Cortex of kidney (tissue), 1 donor: ENCODE data around the gene ATPAF2.
A peak's percentile ranks its signal among the peaks of the same experiment; 100 is the strongest.

Experiments used
- DNase-seq: peaks from one replicate; lab custom pipeline; 2025; lab: John Stamatoyannopoulos, UW

Gene ATPAF2

DNA sequence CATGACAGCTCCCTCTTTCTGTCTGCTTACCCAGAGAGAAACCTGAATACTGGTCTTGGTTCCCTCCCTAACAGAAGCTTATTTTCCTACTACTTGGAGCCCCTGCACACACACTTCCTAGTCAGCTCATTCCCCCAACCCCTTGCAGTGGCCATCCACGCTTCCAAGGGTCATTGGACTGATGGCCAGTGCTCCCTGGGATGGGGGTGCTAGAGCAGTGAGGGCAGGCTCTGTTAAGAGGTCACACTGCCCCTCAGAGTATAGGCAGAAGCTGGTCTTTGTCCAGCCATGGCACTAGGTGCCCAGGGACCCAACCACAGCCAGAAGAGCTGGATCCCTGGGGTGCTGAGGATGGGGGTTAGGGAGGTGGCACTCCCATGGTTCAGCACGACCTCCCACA is 53.8 kb downstream of the ATPAF2 start:
- DNase-seq, result no peak

DNA sequence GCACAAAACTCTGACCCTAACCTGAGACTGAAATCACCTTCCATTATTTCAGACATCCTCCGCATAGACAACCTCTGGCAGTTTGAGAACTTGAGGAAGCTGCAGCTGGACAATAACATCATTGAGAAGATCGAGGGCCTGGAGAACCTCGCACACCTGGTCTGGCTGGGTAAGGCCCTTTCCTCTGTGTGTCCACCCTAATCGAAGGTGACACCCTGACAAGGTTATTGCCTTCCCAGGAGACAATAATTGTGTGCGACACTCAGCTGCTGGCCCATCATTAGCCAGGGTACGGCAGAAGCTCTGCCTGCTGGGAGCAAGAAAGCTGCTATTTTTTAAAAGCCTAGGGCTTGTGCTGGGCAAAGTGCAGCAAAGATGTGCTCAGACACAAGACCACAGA is 55.2 kb downstream of the ATPAF2 start:
- no peak for DNase-seq

DNA sequence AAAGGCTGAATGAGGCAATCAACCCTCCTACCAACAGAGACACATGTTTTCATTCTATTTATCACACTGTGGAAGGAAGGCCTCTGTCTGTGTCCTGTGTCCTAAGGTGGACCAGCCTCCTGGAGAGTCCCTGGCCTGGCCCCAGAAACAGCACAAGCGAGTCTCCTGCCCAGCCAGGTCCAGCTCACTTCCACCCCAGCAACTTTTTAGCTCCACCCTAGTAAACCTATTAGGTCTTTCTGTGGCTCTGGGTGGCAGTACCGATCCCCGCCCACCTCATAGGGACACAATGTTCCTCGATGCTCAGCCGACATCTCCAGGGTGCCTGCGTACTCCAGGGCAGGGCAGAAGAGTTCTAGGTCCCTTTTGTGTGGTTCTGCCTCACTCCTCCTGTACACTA is 55.6 kb downstream of the ATPAF2 start:
- DNase-seq, result no peak

DNA sequence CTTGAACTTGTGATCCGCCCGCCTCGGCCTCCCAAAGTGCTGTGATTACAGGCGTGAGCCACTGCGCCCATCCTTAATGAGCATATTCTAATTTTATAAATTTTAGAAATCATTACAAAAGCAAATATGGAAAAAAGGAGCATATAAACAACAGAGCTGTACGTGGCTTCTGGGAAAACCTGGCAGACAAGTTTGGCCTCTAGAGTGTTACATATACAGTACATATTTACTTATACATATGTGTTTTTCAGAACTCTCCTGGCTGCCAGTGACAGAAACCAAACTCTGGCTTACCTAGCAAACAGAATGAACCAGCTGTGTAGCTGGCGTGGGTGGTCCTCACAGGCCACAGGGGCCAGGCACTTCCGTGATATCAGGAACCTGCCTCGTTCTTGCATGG is 56.2 kb downstream of the ATPAF2 start:
- DNase-seq, result no peak

DNA sequence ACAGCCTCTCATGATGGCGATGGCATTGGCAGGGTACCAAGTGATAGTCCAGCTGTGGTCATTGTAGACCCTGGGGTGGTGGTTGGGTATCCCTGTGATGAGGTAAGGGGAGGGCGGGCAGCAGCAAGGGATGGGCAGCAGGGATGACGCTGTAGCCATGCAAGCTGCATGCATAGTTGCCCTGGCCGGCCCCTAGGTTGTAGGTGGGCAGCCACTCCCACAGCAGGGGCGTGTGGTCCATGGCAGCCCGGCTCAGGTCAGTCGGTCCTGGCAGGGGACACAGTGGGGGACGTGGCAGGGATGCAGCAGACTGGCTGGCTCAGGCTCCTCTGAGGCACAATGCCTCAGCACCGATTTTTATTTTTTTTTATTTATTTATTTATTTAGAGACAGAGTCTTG is 57.6 kb downstream of the ATPAF2 start:
- no peak for DNase-seq

DNA sequence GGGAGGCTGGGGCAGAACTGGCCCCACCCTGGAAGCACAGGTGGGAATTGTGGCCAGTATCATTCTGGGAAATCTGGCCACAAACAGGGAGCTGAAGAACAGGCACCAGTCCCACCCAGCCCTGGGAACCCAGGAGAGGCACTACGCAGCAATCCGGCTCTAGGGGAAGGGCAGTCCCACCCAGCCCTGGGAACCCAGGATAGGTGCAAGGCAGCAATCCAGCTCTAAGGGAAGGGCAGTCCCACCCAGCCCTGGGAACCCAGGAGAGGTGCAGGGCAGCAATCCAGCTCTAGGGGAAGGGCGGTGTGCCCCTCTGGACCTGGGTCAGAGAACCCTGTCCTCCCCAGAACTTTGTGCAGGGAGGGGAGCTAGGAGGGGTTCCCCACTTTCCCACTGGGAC is 59.2 kb downstream of the ATPAF2 start:
- no peak for DNase-seq

DNA sequence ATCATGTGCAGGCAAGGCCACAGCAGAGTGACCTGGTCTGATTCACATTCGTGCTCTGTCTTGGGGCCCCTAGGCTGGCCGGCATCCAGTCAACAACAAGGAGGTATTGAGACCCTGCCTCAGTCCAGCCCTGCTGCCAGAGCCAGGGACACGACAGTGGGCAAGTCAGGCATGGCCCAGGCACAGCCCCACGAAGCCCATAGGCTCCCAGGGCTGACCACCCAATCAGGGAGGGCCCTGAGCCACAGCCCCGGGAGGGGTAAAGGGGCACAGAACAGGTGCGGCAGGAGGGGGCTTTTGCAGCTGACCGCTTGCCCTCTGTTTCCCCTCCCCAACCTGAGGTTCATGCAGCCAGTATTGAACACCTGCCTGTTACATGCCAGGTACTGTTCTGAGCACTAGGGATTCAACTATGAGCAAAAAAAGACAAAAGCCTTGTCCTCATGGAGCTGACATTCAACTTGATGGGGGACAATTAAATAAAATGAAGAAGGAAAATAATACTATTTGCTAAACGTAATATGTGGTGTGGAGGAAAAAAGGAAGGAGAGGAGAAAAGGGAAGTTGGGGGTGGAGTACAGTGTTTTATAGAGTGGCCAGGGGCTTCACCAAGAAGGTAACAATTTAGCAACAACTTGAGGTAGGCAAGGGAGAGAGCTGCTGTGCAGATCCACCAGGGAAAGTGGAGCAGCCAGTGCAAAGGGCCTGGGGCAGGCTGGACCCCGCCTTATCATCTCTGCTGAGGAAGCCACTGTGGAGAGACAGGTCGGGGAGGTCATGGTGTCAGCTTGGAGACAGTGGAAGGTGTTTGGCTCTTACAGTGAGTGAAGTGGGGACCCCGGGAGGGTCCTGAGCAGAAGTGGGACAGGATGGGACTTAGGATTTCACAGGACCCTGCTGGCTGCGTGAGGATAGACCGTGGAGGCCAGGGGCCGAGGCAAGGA is 60.2 kb downstream of the ATPAF2 start:
- no peak for DNase-seq

DNA sequence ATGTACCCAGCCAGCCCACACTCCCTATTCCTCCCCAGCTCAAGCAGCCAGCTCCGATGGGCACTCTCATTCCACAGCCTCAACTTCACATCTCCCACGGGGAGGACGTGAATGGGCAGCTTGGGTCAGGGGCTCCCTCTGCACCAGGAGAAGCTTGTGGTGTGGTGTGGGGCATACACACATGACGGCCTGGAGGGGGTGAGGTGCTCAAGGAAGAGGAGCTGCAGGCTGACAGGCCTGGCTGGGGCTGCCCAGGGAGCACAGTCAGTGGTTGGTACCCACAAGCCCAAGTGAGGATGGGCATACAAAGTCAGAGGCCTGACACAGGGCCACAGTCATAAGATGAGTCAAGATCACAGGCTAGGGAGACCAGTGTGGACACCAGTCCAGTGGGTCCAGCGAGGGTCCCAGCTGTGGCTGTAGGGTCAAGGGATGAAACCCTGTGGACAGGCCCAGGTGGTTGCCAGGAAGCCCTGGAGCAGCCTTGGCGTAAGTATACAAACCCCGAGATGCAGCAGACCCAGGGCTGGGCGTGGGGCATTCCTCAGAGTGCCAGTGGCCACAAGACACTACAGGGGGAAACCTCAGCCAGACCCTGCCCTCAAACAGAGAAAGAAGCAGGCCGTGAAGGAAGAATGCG is 61.9 kb downstream of the ATPAF2 start:
- no peak for DNase-seq

DNA sequence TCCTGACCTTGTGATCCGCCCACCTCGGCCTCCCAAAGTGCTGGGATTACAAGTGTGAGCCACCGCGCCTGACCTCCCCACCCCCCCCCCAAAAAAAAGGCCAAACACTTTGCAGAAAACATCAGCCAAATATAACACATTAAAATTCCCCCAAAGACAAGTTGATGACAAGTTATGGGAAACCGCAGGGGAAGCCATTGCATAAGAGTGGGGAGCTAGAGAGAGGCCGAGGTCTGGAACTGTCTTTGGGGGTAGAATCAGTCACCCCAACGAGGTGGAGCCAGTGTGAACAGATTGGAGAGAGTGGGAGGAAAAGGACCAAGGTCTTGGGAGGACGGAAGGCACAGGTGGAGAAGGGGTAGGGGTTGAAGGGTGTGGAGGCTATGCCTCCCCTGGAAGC is 63.5 kb downstream of the ATPAF2 start:
- DNase-seq, result no peak

DNA sequence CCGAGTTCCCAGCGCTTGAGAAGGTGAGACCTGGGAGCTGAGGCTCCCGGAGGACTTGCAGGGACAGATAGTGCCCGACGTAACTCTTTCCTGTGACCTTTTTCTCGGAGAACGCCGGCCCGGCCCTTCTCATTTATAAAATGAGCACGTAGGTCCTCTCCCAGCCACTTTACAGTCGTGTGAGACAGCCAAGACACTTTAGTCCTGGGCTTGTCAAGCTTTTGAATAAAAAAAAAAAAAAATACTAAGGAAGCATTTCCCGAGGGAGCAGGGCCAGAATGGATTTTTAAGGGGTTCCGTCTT is 66.1 kb downstream of the ATPAF2 start:
- no peak for DNase-seq

DNA sequence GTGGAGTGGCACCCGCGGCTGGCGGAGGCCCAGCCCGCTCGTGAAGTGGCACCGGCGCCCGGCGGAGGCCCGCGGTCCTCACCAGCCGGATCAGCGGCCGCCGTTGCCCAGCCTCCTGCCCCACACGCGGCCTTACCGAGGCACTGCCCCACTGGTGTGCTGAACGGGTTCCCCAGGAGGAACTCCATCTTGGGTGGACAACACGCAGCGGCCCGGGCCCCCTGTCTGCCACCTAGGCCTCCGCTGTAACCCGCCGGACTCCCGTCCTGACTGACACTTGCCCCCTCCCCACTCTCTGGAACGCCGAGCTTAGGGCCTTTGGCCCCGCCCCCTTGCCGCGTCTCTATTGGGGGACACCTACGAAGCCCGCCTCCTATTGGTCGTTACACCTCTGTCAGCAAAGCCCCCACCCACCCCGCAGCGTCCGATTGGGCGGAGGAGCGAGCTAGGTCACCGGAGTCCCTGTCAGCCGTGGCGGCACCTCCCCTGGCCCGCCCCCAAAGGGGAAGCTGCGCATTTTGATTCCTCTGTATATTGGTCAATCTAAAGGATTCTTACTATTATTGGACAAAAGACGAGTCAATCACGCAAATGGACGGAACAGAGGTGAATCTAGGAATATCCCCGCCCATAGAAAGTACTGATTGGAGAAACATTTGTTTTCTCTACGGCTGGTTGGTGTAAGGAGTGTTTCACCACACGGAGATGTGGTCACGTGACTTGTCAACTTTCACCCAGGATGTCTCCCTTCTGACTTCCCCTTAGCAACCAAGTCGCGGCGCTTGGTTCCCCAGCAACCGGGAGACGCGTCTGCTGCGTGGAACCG is 66.6 kb downstream of the ATPAF2 start, which contains the start of the genes DRC3 and TOM1L2:
Gene DRC3 (plus strand): TSS at position 737 of the 826 bp plus-strand sequence. CDS start 4,737 bp downstream, outside the sequence.
Gene TOM1L2 (minus strand): TSS at position 275 of the 826 bp plus-strand sequence. CDS start 87 bp downstream, at position 188.
- peak; percentile 72 for DNase-seq

DNA sequence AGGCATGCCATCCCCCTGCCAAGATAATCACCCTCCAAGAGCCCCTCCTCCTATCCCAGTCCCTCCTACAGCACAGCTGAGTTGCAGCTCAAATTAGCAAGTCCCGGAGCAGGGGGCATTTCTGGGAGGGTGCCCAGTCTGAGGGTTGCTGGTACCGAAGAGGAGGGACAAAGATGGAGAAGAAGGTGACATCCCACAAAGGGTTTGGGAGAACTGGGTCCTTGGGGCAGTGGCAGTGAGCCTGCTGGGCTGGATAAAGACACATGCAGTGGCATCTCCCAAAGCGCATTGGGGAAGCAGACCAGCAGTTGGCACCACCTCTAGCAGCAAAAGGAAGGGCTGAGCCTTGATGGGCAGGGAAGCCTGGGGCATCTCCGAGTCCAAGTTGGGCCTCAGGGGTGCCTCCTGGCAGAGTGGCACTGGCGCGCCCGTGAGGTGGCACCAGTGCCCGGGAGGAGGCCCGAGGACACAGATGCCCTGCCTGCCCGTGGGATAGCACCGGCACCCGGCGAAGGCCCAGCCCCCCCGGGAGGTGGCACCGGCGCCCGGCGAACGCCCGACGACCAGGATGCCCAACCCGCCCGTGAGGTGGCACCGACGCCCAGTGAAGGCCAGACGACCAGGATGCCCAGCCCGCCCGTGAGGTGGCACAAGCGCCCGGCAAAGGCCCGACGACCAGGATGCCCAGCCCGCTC is 67.4 kb downstream of the ATPAF2 start:
- DNase-seq, result no peak

DNA sequence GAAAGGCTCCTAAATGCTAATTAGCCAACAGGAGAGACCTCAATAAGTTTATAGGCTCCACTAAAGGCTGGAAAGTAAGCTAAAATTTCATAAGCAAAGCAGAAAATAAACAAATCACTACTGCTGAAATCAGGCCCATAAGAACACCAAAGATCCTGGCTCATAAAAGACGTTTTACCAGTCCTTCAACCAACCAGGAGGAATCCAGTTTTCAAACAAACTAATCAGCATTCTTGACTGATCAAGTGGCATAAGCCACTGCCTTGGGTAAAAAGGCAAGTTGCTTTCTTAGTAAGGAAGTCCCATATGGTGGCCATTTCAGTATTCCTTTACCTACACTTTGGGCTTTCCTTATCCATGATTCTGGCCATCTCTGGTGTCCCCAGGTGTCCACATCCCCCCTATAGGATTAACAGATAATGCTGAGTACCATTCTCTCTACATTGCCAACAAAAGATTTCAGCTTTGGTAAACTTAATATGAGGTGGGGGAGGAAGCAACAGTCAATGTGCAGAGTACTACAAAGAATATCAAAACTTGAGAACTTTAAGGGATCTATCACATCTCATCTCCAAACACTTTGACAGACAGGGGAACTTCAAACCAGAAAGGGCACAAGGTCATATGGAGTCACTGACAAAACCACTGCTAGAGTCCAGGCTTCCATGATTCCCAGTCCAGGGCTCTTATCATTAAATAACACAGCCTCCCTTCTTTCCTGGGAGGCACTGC is 68.1 kb downstream of the ATPAF2 start:
- no peak for DNase-seq
